GM21576 (cell line): ENCODE data around the gene AKAP13.
"Not testable (repeated sequence)": the region's sequence is repeated elsewhere in the genome, so short reads cannot be mapped to it uniquely, and the experiment has no call there.

Source experiments
- ATAC-seq: cut with Tn5 transposase; IDR thresholded peaks from one replicate; pipeline ENCODE4 v1.9.1; 2021; ENCODE audit warnings: mild to moderate bottlenecking, moderate library complexity; ENCODE audit not compliant: unreplicated experiment

The AKAP13 gene

DNA sequence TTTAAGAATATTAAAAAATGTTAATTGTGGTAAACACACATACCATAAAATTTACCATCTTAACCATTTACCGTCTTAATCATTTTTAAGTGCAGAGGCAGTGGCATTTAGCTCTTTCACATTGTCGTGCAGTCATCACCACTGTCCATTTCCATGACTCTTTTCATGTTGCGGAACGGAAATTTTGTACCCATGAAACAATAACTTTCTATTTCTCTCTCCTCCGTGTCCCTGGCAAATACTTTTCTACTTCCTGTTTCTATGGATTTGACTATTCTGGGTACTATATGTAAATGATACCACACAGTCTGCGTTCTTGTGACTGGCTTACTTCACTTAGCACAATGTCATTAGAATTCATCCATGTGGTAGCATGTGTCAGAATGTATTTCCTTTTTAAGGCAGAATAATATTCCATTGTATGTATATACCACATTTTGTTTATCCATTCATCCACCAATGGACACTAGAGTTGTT is 27.9 kb downstream of the AKAP13 start:
- peak; percentile 50 for ATAC-seq

DNA sequence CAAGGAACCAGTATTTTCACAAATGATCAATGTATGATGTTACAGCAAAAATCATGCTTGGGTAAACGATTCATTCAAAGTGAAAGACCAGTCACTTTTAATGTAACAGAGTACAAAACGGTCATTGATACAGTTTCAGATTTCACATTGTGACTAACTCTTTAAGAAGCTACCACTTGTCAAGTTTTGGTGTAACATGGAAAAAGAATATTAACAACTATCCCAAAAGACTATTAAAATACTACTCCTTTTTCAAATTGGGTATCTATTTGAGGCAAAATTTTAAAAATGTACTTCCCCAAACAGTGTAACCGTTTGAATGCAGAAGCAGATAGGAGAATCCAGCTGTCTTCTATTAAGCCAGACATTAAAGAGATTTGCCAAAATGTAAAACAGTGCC is 31.7 kb downstream of the AKAP13 start:
- no peak for ATAC-seq

DNA sequence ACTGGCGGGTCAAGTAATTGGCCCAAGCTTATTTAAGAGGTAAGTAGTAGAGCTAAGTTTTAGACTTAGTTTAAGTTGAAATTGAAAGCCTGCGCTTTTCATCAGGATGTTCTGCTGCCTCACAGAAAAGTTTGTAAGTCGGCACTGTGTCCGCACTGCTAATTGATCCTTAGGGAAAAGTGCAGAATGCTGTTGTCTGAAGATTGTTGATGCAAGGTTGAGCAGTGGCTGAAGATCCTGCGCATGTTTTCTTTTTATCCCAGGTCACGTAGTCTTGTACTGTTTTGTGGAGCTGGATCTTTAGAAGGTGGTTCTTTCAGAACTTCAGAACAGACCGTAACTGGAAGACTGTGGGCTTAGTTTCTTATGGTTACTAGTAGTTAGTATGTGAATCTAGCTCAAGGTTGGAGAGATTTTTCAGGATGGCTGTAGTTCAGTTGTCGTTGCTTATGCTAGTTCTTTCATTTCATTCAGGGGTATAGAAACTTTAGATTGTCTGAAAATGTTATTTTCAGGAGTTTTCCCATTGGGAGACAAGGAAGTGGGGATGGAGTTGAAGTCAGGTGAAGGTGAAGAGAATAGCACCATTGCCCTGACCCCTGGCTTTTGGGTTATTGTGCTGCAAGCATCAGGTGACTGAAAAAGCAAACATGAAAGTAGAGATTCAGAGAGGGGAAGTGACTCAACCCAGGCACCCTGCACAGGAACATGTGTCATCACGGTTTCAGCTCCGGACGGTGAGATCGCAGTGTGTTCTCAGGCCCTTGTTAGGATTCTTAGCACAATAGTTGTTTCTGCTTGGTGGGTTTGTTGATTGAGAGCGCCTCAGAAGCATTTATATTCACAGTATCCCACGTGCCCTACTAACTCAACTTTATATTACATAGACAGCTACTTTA is 32.8 kb downstream of the AKAP13 start:
- ATAC-seq: peak; percentile 93

DNA sequence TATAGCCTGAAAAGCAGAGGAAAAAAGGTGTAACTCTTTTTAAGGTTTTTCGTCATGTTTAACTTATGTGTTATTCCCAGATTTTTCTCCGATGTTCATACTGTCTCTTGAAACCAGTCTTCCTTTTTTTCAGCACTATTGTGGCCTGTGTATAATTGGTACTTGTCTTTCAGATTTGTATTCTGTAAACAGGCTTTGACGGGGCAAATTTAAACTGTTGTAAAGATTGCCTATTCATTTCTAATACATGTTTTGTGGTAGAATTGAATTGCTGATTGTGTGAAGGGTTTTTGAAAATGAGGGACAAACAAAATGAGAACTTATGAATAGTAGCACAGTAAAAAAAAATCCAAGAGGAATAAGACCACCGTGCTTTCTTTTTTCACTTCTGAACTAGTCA is 33.6 kb downstream of the AKAP13 start:
- no peak for ATAC-seq

DNA sequence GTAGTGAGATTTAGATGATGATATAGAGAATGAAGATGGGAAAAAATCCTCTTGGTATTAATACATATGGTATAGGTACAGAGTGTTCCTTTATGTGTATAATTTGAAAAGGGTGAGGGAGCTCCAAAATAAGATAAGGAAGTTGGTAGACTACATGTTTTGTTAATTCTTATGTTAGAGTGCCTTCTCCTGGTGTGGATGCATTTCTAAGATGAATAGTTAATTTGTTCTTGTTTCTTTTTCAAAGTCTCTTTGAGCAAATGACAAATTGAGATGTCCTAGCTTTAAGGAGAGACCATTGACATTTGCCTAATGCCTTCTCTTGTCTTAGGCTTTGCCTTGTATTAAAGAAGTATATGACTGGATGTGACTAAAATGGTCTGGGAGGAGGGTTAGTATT is 34.1 kb downstream of the AKAP13 start:
- ATAC-seq: no peak

DNA sequence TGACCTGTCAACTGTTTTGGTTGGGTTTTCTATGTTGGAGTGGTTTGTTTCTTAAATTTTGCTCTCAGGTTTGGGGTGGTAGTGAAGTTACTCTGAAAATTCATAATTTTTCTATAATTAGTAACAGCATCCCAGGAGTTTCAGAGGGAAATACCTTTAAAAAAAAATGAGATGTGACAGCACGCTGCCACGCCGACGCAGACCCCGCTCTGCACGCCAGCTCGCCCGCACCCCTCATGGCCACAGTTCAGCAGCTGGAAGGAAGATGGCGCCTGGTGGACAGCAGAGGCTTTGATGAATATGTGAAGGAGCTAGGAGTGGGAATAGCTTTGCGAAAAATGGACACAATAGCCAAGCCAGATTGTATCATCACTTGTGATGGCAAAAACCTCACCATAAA is 34.6 kb downstream of the AKAP13 start:
- no peak for ATAC-seq

DNA sequence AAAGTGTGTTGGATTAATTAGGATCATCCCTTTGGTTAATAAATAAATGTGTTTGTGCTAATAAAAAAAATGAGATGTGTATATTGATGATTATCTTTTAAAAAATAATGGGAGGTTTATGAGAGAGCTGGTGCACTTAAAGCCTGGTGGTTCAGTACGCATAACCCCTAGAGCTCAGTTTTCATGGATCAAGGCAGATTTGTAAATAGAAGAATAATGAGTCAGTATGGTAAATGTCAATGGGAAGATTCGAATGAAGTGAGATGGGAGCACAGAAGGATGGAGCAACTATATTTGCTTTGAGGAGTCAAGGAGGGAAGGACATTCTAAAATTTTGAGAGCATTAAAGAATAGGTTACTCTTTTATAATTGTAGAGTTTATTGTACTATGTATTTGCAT is 35.4 kb downstream of the AKAP13 start:
- no peak for ATAC-seq

DNA sequence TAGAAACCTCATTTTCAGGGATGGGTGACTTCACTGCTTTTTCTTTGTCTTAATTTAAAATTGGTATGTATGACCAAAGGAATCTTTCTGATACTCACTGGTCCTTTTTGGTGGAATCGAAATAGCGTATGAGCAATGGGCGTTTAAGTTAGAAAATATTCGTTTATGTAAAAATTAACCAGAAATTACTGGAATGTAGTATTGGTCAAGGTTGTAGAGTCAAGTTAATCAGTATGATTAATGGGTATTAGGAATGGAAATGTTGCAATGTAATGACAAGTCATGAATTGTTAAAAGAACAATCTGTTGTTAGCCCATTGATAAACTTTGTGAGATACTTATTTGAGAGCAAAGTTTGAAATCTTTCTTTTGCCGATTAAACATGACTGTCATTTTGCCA is 36.9 kb downstream of the AKAP13 start:
- ATAC-seq: no peak

DNA sequence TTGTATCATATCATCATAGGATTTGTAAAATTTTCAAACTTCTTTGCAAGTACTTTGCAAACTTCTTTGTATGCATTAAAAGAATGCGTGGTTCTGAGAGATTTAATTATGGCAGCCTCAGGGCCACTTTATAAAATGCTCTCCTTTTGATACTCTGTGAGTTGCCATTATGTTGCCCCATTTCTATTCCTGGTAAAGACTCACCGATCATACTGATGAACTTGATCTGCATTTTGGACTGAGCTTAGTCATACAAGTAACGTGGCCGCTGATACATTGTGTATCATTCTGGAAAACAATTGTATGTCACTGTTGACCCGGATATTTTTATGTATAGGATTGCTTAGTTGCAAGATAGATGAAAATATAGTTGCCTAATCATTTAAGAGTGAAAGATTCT is 38.8 kb downstream of the AKAP13 start:
- no peak for ATAC-seq

DNA sequence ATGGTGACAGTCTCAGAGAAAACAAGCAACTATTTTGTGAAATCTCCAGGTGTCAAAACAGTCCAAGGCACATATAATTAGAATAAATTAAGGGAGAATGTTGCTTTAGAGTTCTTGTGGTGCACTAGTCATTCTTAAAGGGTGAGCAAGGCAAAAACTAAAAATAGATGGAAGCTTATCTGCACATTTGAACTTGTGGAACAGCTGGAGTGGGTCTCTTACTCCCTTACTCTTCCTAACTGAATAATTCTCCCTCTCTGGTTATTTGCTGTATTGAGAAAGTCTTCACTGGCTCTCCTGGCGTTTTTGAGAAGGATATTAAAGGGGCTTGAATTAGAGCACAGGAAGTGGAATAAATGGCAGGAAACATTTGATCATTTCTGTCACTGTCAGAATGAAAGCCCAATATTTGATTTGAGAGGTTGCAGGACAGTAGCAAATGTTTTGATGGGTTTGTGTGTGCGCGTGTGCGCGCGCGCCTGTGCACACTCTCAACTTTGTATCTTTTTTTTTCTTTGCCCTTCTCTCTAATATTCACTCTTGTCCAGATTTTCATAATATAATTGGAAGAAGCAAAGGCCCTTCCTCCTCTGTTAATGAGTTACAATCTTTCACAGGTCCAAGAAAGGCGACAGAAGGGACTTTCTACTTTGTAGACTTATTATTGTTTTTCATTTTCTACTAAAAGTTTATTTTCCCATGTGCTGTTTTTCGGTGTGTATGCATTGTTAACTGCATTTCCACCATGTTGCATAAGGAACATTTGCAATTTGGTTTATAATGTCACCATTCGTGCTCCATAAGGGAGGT is 40.9 kb downstream of the AKAP13 start:
- ATAC-seq: no peak

DNA sequence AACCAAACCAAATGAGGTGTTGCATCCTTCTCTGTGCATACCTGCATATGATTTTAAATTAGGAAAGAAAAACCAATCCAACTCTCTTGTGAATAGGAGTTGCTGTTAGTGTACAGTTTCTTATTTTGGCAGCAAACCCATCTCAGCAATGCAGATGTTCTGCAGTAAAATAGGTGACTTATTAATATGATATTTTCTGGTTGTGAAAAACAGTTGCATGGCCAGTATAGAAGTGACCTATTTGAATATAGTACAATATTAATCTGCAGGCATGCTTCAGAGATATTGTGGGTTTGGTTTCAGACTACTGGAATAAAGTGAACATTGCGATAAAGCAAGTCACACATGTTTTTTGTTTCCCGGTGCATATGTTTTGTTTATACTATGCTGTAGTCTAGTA is 42.2 kb downstream of the AKAP13 start:
- no peak for ATAC-seq

DNA sequence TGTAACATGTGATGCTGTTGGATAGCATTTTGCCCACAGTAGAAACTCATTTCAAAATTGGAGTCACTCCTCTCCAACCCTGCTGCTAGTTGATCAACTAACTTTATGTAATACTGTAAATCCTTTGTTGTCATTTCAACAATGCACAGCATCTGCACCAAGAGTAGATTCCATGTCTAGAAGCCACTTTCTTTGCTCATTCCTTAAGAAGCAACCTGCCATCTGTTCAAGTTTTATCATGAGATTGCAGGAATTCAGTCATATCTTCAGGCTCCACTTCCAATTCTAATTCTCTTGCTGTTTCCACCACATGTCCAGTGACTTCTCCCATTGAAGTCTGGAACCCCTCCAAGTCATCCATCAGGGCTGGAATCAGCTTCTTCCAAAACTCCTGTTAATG is 42.9 kb downstream of the AKAP13 start:
- ATAC-seq: no peak

DNA sequence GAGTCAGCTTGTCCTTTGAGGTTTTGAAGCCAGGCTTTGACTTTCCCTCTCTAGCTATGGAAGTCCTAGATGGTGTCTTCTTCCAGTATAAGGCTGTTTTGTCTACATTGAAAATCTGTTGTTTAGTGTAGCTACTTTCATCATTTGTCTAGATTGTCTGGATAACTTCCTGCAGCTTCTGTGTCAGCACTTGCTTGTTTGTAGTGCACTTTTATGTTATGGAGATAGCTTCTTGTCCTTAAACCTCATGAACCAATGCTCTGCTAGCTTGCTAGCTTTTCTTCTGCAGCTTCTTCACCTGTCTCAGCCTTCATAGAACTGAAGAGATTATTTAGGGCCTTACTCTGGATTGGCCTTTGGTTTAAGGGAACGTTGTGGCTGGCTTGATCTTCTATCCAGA is 43.8 kb downstream of the AKAP13 start:
- ATAC-seq: no peak

DNA sequence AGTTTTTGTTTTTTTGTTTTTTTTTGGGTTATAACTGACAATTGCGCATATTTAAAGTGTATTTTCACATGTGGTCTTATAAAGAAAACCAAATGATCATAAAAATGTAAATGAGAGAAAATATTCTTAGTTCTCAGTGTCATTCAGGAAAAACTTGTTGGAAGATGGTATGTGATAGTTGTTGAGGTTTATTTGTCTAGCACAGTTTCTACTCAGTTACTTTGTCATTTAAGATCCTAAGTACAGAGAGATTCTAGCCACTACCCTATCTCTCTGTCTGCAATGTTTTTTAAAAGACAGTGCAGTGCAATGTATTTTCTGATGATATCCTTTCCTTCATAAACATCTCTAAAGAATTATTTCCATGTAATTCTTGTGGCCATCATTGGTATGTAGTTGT is 46.1 kb downstream of the AKAP13 start:
- no peak for ATAC-seq

DNA sequence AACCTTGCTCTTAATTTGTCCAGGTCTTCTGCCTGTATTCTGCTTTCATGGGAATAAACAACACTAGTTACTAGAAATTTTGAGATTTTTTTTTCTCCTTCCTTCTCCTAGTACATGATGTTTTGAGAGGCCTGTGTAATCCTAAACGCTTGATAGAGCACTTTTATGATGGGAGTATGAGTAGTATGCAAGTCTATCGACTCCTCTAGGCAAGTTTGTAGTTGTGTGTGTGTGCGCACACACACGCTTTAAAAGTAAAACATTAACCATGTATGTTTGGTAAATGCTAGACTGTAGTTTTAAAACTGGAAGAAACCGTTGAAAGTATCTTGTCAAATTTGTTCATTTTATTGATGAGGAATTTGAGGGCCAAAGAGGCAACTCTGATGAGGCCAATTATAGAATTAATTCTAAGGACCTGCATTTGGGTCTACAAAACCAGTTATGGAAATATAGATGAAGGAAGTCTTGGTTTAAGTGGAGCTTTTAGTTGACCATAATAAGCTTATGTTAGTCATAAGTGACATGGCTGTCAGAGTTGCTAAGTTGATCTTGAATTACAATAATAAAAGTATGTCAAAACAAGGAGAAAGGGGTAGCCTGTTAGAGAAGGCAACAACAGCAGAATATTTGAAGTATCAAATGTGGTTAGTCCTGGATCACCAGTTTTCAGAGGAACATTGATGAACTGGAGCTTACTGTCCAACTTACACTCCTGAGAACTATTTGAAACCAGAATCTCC is 47.1 kb downstream of the AKAP13 start:
- no peak for ATAC-seq

DNA sequence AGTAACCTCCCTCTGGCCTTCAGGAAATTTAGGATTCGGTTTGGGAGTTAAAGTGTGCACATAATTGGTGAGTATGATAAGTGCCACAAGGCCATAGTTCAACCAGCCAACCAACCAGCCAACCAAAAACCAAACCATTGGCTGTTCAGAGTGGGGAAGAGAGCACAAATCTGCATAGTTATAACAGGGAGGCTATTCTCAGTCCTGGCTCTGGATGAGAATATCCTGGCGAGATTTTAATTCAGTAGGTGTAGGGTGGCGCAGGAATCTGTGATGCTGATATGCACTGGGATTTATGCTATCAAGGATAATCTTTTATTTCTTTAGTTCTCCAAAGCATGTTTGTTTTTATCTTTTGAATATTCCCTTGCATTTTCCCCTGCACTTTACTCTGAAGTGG is 49.1 kb downstream of the AKAP13 start:
- no peak for ATAC-seq

DNA sequence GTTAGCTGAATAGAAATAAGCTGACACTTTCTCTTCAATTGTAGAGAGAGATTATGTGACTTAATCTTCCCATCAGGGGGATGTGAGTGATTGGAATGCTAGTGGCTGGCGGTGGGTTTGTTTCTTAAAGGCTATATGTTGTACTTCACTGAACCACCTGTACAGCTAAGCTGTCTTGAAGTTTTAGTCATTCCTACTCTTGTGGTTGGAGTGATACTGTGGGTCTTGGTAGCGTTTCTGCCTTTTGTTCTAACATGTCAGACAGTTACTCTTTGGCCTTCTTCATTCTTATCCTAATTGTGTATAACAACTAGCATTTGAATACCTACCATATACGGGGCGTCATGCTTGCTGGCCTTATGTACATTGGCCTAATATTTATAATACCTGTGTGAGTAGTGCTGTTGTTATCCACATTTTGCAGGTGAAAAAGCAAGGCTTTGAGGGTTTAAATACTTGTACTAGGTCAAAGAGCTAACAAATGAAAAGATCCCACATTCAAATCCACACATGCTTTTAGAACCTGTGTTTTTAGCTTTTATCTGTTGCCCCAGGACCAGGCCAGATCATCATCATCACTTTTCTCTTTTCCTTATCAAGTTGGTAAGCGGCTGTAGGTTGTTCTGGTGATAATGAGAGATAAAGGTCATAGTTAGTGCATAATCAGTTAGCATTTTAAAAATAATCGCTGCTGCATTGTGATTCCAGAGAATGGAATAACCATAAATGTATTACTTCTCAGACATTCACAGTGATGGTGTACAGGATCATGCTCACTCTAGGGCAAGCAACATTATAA is 50.2 kb downstream of the AKAP13 start:
- peak; percentile 98 for ATAC-seq

DNA sequence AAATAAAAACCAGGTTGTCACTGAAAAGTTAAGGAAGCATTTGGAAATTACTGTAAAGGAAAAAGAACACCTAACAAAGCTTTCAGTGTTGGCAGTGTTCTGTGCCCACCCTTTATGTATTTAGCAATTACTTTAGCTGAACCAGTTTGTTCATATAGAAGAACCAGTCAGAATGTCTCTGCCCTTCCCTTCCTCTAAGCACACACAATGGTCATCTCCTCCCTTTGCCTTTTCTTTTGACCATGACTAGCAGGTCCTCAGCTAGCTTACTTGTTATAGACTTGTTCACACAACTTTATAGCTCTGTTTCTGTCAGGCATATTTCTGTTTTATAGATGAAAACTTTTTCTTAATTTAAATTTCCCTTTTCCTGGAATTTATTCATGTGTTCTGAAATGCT is 59.6 kb downstream of the AKAP13 start:
- no peak for ATAC-seq

DNA sequence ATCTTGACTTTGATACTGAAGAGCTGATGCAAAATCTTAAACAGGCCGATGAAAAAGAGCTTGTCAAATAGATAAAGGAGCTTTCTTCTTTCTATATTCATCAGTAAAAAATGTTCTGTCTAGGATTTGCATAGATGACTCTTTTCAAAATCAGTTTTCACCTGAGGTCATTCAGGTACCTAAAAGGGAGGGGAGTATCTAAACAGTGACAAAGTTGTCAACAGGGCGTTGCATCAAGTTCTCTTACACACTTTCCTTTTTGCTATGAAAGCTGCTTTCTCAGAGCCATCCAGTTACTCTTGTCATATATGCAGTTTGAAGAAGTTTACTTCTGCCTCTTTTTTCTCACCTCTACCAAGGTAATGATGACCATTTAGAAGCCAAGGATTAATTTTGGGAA is 60.0 kb downstream of the AKAP13 start:
- ATAC-seq: peak; percentile 53

DNA sequence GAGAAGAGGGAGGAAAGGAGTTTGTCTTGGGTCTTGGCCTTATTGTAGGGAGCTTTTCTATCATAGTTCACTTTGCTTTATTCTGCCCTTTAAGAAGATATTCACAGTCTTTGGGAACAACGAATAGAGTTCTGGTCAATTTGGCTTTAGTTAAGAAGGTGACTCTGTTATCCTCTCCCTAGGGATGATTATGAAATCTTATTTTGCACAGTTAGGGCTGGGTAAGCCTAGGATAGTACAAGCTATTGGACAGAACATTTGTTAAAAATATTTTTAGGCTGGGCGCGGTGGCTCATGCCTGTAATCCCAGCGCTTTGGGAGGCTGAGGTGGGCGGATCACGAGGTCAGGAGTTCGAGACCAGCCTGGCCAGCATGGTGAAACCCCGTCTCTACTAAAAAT is 61.5 kb downstream of the AKAP13 start:
- ATAC-seq: not testable (repeated sequence)

DNA sequence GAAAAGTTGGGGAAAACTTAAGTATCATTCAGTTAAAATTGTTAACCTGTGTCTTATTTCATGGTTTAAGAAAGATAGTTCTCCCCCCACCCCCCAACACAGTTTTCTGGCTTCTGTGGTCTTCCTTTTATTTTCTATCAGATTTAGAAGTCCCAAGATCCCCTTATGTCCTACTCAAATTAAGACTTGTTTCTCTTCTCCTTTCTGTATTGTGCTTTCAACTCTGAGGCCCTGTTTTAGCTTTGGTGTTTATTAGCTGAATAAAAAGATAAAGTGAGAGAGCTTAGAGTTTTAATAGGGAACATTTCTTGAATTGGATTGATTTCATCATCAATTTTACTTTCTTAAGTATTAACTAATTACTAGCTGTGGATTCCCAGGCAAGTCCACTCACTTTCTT is 62.6 kb downstream of the AKAP13 start:
- ATAC-seq: peak; percentile 43
